HL-60 (cell line): Measurements from ENCODE around the gene EIF2AK3.

ENCODE experiments used
- CTCF ChIP-seq: IDR thresholded peaks from one replicate; pipeline ENCODE4 v1.5.1; 2011; ENCODE audit warnings: low read length, control low read depth, inconsistent platforms; ENCODE audit not compliant: insufficient read depth
- REST ChIP-seq: IDR thresholded peaks from 2 replicates; pipeline ENCODE4 v1.6.1; 2012; ENCODE audit warnings: low read depth; ENCODE audit not compliant: insufficient replicate concordance

- TF ChIP-seq CTCF (no peak), REST (no peak)
These were observed 52.2 kb downstream of the EIF2AK3 start for GRCh38 chr2:88575051-88575450.
